H9 (cell line): ENCODE measurements around the gene JAG2. TPM values are rescaled to one million over a fixed set of nuclear protein-coding genes. Genes with fewer than 3 reads are reported as not detected.

Experiments
- DNase-seq: peaks from one replicate; pipeline ENCODE4 v3.0.0-alpha.2; 2017
- H2AFZ ChIP-seq: one replicate; pipeline ENCODE4 v1.6.1; 2013; ENCODE audit warnings: mild to moderate bottlenecking, low read length, control low read depth, moderate library complexity
- H2AK5ac ChIP-seq: 2 replicates; pipeline ENCODE4 v1.6.1; 2013; ENCODE audit warnings: low read length, control low read depth, mixed read lengths; ENCODE audit not compliant: insufficient read length
- H2BK120ac ChIP-seq: one replicate; pipeline ENCODE4 v1.6.1; 2013; ENCODE audit warnings: low read depth, mild to moderate bottlenecking, low read length, control low read depth, inconsistent platforms; ENCODE audit not compliant: poor library complexity, severe bottlenecking
- H2BK12ac ChIP-seq: 2 replicates; pipeline ENCODE4 v1.6.1; 2013; ENCODE audit warnings: low read length, control low read depth, mixed read lengths, low read depth; ENCODE audit not compliant: insufficient read length
- H2BK15ac ChIP-seq: 2 replicates; pipeline ENCODE4 v1.6.1; 2013; ENCODE audit warnings: low read depth, low read length, control low read depth
- H2BK20ac ChIP-seq: one replicate; pipeline ENCODE4 v1.6.1; 2013; ENCODE audit warnings: low read depth, mild to moderate bottlenecking, low read length, control low read depth, inconsistent platforms; ENCODE audit not compliant: poor library complexity, severe bottlenecking
- H2BK5ac ChIP-seq: 2 replicates; pipeline ENCODE4 v1.6.1; 2013; ENCODE audit warnings: low read length, control low read depth, mixed read lengths; ENCODE audit not compliant: insufficient read length
- H3K14ac ChIP-seq: 2 replicates; pipeline ENCODE4 v1.6.1; 2013; ENCODE audit warnings: low read length, control low read depth; ENCODE audit not compliant: insufficient read depth
- H3K18ac ChIP-seq: 2 replicates; pipeline ENCODE4 v1.6.1; 2013; ENCODE audit warnings: low read depth, mild to moderate bottlenecking, mixed read lengths, low read length, control low read depth; ENCODE audit not compliant: insufficient read length
- H3K23ac ChIP-seq: 2 replicates; pipeline ENCODE4 v1.6.1; 2013; ENCODE audit warnings: low read length, control low read depth, mixed read lengths, low read depth; ENCODE audit not compliant: insufficient read length
- H3K23me2 ChIP-seq: 2 replicates; pipeline ENCODE4 v1.6.1; 2013; ENCODE audit warnings: low read depth, mild to moderate bottlenecking, mixed read lengths, low read length, control low read depth; ENCODE audit not compliant: insufficient read length, poor library complexity, severe bottlenecking
- H3K27ac ChIP-seq: 2 replicates; pipeline ENCODE4 v1.5.1; 2013; ENCODE audit warnings: low read length, control low read depth, mixed read lengths, low read depth; ENCODE audit not compliant: insufficient read length
- H3K27me3 ChIP-seq: 2 replicates; pipeline ENCODE4 v1.6.1; 2013; ENCODE audit warnings: low read length, control low read depth, inconsistent platforms; ENCODE audit not compliant: insufficient read depth
- H3K4ac ChIP-seq: 2 replicates; pipeline ENCODE4 v1.6.1; 2013; ENCODE audit warnings: low read depth, mild to moderate bottlenecking, control low read depth, inconsistent platforms, low read length, moderate library complexity
- H3K4me1 ChIP-seq: 2 replicates; pipeline ENCODE4 v1.6.1; 2013; ENCODE audit warnings: low read length, control low read depth, inconsistent platforms; ENCODE audit not compliant: insufficient read depth
- H3K4me2 ChIP-seq: 2 replicates; pipeline ENCODE4 v1.6.1; 2013; ENCODE audit warnings: low read length, control low read depth, mixed read lengths; ENCODE audit not compliant: insufficient read length, insufficient read depth
- H3K56ac ChIP-seq: 2 replicates; pipeline ENCODE4 v1.6.1; 2013; ENCODE audit warnings: low read depth, mild to moderate bottlenecking, mixed read lengths, low read length, control low read depth; ENCODE audit not compliant: insufficient read length
- H3K79me1 ChIP-seq: 2 replicates; pipeline ENCODE4 v1.6.1; 2013; ENCODE audit warnings: low read depth, mild to moderate bottlenecking, moderate library complexity, low read length, control low read depth, inconsistent platforms; ENCODE audit not compliant: insufficient read depth, poor library complexity, severe bottlenecking
- H3K79me2 ChIP-seq: 2 replicates; pipeline ENCODE4 v1.6.1; 2013; ENCODE audit warnings: low read length, control low read depth, inconsistent platforms; ENCODE audit not compliant: insufficient read depth
- H3K9ac ChIP-seq: 2 replicates; pipeline ENCODE4 v1.6.1; 2013; ENCODE audit warnings: low read length, control low read depth, mixed read lengths; ENCODE audit not compliant: insufficient read length; ENCODE audit errors: extremely low read depth
- H3K9me3 ChIP-seq: one replicate; pipeline ENCODE4 v1.6.1; 2013; ENCODE audit warnings: low read depth, low read length, inconsistent platforms; ENCODE audit not compliant: control insufficient read depth
- H3T11ph ChIP-seq: one replicate; pipeline ENCODE4 v1.6.1; 2013; ENCODE audit warnings: mild to moderate bottlenecking, low read length, control low read depth, inconsistent platforms
- H4K20me1 ChIP-seq: one replicate; pipeline ENCODE4 v1.6.1; 2013; ENCODE audit not compliant: control insufficient read depth, insufficient read length, insufficient read depth
- H4K5ac ChIP-seq: 2 replicates; pipeline ENCODE4 v1.6.1; 2013; ENCODE audit warnings: low read depth, mild to moderate bottlenecking, mixed read lengths, low read length, control low read depth; ENCODE audit not compliant: insufficient read length
- H4K8ac ChIP-seq: replicated peaks from 2 replicates; pipeline ENCODE4 v1.6.1; 2013; ENCODE audit warnings: low read length, control low read depth, mixed read lengths, low read depth; ENCODE audit not compliant: insufficient read length
- H4K91ac ChIP-seq: 2 replicates; pipeline ENCODE4 v1.6.1; 2013; ENCODE audit warnings: low read depth, mild to moderate bottlenecking, moderate library complexity, mixed read lengths, low read length, control low read depth; ENCODE audit not compliant: insufficient read length
- H3K27ac Mint-ChIP-seq, 3 experiments: 2 replicates in 2 of 3; 3 replicates in 1 of 3; pipeline ENCODE4 v1.8.0; 2020 to 2021; ENCODE audit warnings: mixed read lengths in 3 of 3, mild to moderate bottlenecking in 1 of 3, moderate library complexity in 1 of 3
- H3K27me3 Mint-ChIP-seq: 2 replicates; pipeline ENCODE4 v1.8.0; 2021; ENCODE audit warnings: low read depth, mild to moderate bottlenecking, moderate library complexity, mixed read lengths
- H3K36me3 Mint-ChIP-seq, 3 experiments: 2 replicates in 2 of 3; 3 replicates in 1 of 3; pipeline ENCODE4 v1.8.0; 2020 to 2021; ENCODE audit warnings: low read depth in 3 of 3, mixed read lengths in 3 of 3; ENCODE audit not compliant: insufficient read depth in 1 of 3
- H3K4me1 Mint-ChIP-seq, 2 experiments: 2 replicates each; pipeline ENCODE4 v1.8.0; 2020; ENCODE audit warnings: mixed read lengths in 2 of 2
- H3K4me3 Mint-ChIP-seq, 2 experiments: 2 replicates in 1 of 2; 3 replicates in 1 of 2; pipeline ENCODE4 v1.8.0; 2020 to 2021; ENCODE audit warnings: mild to moderate bottlenecking in 2 of 2, mixed read lengths in 2 of 2, moderate library complexity in 1 of 2
- H3K9me3 Mint-ChIP-seq, 2 experiments: 2 replicates in 1 of 2; 3 replicates in 1 of 2; pipeline ENCODE4 v1.8.0; 2020; ENCODE audit warnings: mild to moderate bottlenecking in 2 of 2, mixed read lengths in 2 of 2, moderate library complexity in 1 of 2
- CTCF ChIP-seq: fragments of 200-600 bp; sonication (generic); conservative IDR thresholded peaks from 3 replicates; pipeline ENCODE4 v1.8.0; 2021; ENCODE audit warnings: antibody characterized with exemption, mild to moderate bottlenecking
- WGBS: extraction: QIAGEN DNeasy Blood & Tissue Kit; methylation state at CpG from one replicate; pipeline ENCODE4 v1.1.7; 2013; ENCODE audit warnings: missing lambda C conversion rate, low lambda C conversion rate, mixed read lengths; ENCODE audit not compliant: insufficient read length; ENCODE audit errors: extremely low coverage; 5-methylcytosine and 5-hydroxymethylcytosine counted together
- total RNA-seq: library from RNA; stranded (reverse); gene quantifications from 2 replicates; pipeline ENCODE4 v1.2.1, GENCODE V29; 2021

The JAG2 gene
- total RNA-seq, 1 experiment from 2014 or later: 11.4 TPM

- Histone ChIP-seq H2BK12ac (no peak overlapping the region), H2AFZ (no peak overlapping the region), H2BK15ac (no peak overlapping the region), H3T11ph (no peak overlapping the region), H3K23me2 (peaks cover 3% of the 10 kb centered on the region), H3K18ac (no peak overlapping the region), H2BK120ac (no peak overlapping the region), H3K23ac (no peak overlapping the region), H2BK5ac (no peak overlapping the region), H4K8ac (no peak overlapping the region), H3K27me3 (peaks cover 7% of the 10 kb centered on the region; the same call in 1 of the 2 replicates), H3K27ac (no peak overlapping the region), H4K91ac (no peak overlapping the region), H2BK20ac (no peak overlapping the region), H3K4me1 (no peaks in the 10 kb centered on the region), H3K9ac (no peak overlapping the region), H3K56ac (no peak overlapping the region), H3K14ac (no peak overlapping the region), H3K79me2 (no peaks in the 10 kb centered on the region), H3K4ac (no peak overlapping the region), H4K5ac (no peak overlapping the region), H3K9me3 (no peaks in the 10 kb centered on the region), H3K4me2 (no peak overlapping the region), H4K20me1 (no peaks in the 10 kb centered on the region), H3K79me1 (no peaks in the 10 kb centered on the region), H2AK5ac (no peak overlapping the region)
- H3K9me3 Mint-ChIP-seq: no peaks in the 10 kb centered on the region
- WGBS: no CpG with 5 or more reads among the region's 10 CpGs
- peaks cover 9 to 23% of the 10 kb centered on the region in 2 experiments for H3K4me1 Mint-ChIP-seq
- no peak overlapping the region for H3K27ac Mint-ChIP-seq
- H3K27me3 Mint-ChIP-seq: peaks cover 25% of the 10 kb centered on the region
- H3K4me3 Mint-ChIP-seq: no peak overlapping the region
- TF ChIP-seq CTCF: no peak
- DNase-seq: no peak
- no peaks in the 10 kb centered on the region for H3K36me3 Mint-ChIP-seq
Observed at GRCh38 chr14:105165134-105165704, 3.4 kb downstream of the JAG2 start.
